Measurements from ENCODE around the gene RBL2. TPM values are rescaled to one million over a fixed set of nuclear protein-coding genes. Genes with fewer than 3 reads are reported as not detected.

The RBL2 gene
- total RNA-seq, 4 donors from 2014 or later, result 54.4 to 97.4 (median 80.1) TPM

GRCh38 chr16:53433509-53433908 lies 762 bp upstream of the RBL2 start:
- DNase-seq (ENCODE audit: low spot score) (no peak), ATAC-seq (ENCODE audit: low FRiP score) (no peak)
- no peak for TF ChIP-seq CTCF (IDR thresholded peaks at IDR 0.05)

GRCh38 chr16:53433930-53434376 lies 318 bp upstream of the RBL2 start:
- ATAC-seq (ENCODE audit: low FRiP score) (no peak), DNase-seq (ENCODE audit: low spot score) (no peak)
- TF ChIP-seq CTCF (IDR thresholded peaks at IDR 0.05), result no peak

DNA sequence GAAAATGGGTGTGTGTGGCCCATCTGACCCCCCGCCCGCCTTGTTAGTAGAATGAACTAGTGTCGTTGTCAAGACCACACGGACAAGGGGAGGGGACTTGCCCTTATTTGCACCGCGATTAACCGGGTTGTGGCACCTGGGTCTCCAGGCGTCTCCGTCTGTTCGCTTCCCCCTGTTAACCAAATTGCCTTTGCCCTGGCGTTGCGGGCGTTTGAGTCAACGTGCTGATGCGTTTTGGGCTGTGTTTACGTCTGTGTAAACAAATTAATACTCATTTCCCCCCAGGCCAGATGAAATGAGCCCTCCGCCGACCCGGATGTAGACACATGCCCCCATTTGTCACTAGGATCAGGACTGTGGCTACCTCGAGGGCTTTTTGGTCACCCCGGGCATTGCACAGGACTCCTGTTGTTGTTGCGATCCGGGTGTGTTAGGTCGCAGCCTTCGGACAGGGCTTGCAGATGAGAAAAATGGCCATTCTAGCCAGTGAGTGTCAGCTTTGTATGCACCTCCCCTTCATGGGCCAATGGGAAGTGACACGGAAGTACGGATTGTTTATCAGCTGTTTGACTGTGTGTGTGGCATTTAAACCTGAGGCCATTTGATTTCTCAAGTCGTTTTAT lies 906 bp downstream of the RBL2 start:
- TF ChIP-seq CTCF (IDR thresholded peaks at IDR 0.05), result no peak
- DNase-seq (ENCODE audit: low spot score), result peak; percentile 49
- peak; percentile 91 for ATAC-seq (ENCODE audit: low FRiP score)

GRCh38 chr16:53440125-53440524 lies 5.9 kb downstream of the RBL2 start:
- DNase-seq (ENCODE audit: low spot score) (no peak), ATAC-seq (ENCODE audit: low FRiP score) (no peak)
- no peak for TF ChIP-seq CTCF (IDR thresholded peaks at IDR 0.05)

GRCh38 chr16:53445534-53445933 lies 11.3 kb downstream of the RBL2 start:
- no peak for TF ChIP-seq CTCF (IDR thresholded peaks at IDR 0.05)
- ATAC-seq (ENCODE audit: low FRiP score) (no peak), DNase-seq (ENCODE audit: low spot score) (no peak)

- TF ChIP-seq CTCF (IDR thresholded peaks at IDR 0.05), result no peak
- no peak for DNase-seq (ENCODE audit: low spot score)
- ATAC-seq (ENCODE audit: low FRiP score), result no peak
Observed at GRCh38 chr16:53446090-53446489, 11.8 kb downstream of the RBL2 start.

- DNase-seq (ENCODE audit: low spot score) (no peak), ATAC-seq (ENCODE audit: low FRiP score) (no peak)
- TF ChIP-seq CTCF (IDR thresholded peaks at IDR 0.05), result no peak
Observed at GRCh38 chr16:53449816-53450517, 15.7 kb downstream of the RBL2 start.

Measured in omental fat pad (tissue), 4 donors.